OCI-LY7 (cell line): ENCODE results near the gene XRRA1.

Source experiments
- CTCF ChIP-seq: fragments of 200-600 bp; sonication (generic); conservative IDR thresholded peaks from 2 replicates; pipeline ENCODE4 v1.5.1; 2014; ENCODE audit warnings: mild to moderate bottlenecking, antibody characterized with exemption, low read length, moderate library complexity, mixed read lengths
- EZH2phosphoT487 ChIP-seq: fragments of 200-600 bp; sonication (generic); IDR thresholded peaks from 2 replicates; pipeline ENCODE4 v1.6.1; 2018; ENCODE audit warnings: low read depth, borderline replicate concordance, mild to moderate bottlenecking, mixed run types, antibody characterized with exemption, low read length, moderate library complexity, mixed read lengths

- TF ChIP-seq CTCF, result no peak
- no peak for TF ChIP-seq EZH2phosphoT487
Measured at GRCh38 chr11:74970852-74971395, 22.0 kb upstream of the XRRA1 start.
